GM18873 (cell line): ENCODE measurements around the gene RAB27A.
"Not testable (repeated sequence)": the region's sequence is repeated elsewhere in the genome, so short reads cannot be mapped to it uniquely, and the experiment has no call there.

Source experiments
- ATAC-seq: cut with Tn5 transposase; IDR thresholded peaks from one replicate; pipeline ENCODE4 v1.9.1; 2021; ENCODE audit warnings: mild to moderate bottlenecking, moderate library complexity, moderate number of reproducible peaks; ENCODE audit not compliant: unreplicated experiment, low FRiP score

Gene RAB27A

GRCh38 chr15:55282284-55282833 is 7.3 kb downstream of the RAB27A start:
- ATAC-seq = no peak

DNA sequence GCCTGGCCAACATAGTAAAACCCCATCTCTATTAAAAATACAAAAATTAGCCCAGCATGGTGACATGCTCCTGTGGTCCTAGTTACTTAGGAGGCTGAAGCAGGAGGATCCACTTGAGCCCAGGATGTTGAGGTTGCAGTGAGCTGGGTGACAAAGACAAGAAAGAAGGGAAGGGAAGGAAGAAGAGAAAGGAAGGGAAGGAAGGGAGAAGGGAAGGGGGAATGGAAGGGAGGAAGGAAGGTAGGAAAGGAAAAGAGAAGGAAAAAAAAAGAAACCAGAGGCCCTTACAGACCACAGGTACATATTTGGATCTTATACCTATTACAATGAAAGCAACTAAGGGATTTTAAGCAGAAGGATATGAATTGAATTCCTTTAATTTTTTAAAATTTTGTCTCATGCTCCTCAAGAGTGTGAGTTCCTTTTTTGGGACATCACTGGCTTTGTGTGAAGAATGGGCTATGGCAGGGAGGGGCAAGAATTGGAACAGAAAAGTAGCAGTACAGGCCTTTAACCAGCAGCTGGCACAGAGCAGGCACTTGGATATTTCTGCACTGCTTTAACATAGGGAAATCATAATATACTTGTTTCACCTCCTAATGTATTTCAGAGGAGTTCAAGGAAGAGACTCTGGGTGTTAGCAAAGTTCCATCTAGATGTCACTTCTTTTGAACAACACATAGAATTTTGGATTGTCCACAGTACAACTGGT is 7.9 kb downstream of the RAB27A start:
- ATAC-seq = no peak

GRCh38 chr15:55280589-55280988 is 9.0 kb downstream of the RAB27A start:
- not testable (repeated sequence) for ATAC-seq

DNA sequence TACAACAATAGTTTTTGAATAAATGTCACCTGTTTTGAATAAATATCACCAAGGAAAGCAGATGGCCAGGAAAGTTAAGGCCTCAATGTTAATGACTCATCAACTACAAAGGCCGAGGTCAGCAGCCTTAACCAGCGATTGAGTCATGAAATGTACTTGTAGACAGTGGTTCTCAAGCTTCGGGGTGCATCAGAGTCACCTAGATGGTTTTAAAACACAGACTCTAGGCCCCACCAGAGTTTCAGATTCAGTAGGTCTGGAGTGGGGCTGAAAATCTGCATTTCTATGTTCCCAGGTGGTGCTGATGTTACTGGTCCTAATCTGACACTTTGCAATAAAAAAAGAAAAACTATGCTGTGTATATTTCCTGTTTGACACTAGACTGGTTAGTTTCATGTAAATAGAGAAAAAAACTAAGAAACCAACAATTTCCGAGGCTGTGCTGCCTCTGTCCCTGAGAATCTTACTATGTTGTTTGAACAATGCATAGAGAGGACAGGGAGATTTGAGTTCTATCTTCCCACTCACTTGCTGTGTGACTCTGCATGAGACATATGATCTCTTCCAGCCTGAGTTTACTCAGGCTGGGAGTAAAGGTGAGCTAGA is 9.8 kb downstream of the RAB27A start:
- peak; percentile 83 for ATAC-seq

- no peak for ATAC-seq
Measured at GRCh38 chr15:55279100-55279745, 10.4 kb downstream of the RAB27A start.

DNA sequence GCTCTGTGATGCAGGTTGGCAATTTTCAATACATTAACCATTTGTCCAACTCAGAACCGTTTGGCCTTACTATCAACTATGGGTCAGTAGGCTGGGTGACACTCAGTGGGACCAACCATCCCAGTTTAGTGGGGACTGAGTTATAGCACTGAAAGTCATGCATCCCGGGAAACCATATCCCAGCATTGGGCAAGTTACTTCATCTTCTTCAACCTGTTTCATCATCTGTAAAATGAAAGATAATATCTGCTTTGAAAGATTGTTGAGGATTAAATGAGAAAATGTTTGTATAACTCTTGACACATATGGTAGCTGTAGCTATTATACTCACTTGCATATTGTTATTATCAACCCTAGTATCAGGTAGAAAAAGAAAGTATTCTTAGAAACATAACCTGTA is 11.9 kb downstream of the RAB27A start:
- ATAC-seq = no peak

DNA sequence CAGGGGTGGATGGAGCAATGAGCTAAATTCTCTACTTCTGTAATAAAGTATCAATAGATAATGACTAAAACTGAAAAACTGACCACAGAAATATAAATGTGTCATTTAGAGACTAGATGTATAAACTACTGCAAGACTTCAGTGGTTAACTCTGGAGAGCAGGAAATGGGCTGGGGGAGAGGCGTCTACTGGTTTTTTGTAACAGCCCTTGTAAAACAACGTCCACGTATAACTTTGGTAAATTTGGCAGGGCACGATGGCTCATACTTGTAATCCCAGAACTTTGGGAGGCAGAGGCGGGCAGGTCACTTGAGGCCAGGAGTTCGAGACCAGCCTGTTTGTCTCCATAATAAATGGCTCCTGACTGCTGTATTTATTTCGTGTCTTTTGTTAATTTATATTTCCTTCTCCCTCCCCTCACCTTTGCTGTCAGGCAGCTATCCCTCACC is 12.5 kb downstream of the RAB27A start:
- peak; percentile 44 for ATAC-seq

DNA sequence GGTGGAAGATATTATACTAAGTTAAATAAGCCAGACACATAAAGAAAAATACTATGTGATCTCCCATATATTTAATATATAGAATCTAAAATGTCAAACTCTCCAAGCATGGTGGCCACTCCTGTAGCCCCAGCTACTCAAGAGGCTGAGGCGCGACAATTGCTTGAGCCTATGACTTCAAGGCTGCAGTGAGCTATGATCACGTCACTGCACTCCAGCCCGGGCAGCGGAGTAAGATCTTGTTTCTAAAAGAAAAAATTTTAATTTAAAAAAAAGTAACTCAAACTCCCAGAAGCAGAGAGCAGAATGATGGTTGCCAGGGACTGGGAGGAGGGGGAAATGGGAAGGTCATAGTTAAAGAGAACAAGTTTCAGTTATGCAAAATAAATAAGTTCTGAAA is 13.3 kb downstream of the RAB27A start:
- ATAC-seq = no peak

DNA sequence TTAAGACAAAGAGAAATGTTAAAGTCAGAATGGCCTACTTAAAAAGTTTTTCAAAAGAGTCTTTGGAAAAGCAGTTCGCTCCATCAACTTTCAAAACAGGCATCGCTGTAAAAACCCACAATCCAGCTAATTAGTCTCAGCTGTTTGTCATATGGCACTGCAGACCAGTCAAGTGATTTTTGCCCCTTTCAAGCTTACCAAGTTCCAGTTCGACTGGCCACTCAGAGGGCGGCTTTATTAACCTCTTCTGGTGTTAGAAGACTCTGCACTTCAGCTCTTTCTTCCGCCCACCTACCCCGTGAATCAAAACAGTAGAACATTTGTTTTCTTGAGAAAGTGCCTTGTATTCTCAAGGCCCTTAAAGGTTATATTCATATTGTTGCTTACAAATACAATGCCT is 19.3 kb downstream of the RAB27A start:
- no peak for ATAC-seq

DNA sequence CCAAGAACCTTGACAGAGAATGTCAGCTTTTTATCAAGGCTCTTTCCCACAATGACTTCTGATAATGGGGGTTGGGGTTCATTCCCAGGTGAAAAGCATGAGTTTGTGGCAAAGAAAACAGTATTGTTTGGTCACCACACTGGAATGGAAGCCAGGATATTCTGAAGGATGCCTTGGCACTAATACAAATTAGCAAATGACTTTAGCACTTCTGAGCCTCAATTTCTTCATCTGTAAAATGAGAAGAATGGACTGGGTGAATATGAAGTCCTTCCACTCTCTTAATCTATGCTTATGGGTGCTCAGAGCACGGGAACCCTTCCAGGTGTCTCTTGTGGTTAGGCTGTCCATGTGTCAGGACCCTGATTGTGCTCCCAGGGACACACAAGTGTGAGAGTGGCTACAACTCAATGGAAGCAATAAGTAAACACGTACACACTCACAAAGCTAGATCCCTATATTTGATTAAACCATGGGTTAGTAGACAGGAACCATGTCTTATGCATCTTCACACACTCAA is 21.4 kb downstream of the RAB27A start:
- no peak for ATAC-seq

DNA sequence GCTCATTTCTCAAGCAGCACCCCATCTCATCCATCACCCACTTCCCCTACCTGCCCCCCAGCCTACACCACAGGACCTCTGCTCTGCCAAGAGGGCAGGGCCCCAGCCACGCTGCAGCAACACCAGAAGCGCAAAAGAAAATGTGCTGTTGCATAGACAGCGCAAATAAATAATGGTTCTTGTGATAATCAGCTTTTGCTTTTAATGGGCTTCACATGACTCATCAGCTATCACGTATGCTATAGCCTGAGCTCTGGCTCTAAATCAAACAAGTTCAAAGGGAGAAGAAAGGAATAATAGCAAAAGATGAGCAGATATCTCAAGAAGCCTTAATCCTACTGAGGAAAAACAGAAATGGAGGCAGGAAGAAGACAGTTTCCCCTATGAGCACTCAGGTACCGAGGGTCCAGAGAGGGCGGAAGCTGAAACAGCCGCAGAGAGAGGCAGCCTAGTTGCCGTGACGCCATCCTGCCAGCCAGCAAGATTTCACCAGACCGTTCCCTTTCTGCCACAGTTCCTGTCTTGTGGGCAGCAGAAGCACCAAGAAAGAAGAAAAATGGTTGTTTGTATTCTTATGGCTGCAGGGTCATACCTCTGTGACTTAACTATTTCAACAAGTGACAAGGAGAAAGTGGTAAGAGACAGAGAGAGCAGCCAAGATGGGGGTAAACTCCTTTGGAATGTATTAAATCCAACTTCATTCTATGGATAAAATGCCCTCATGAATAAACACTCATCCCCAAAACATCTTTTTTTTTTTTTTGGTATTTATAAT is 22.0 kb downstream of the RAB27A start:
- peak; percentile 94 for ATAC-seq

DNA sequence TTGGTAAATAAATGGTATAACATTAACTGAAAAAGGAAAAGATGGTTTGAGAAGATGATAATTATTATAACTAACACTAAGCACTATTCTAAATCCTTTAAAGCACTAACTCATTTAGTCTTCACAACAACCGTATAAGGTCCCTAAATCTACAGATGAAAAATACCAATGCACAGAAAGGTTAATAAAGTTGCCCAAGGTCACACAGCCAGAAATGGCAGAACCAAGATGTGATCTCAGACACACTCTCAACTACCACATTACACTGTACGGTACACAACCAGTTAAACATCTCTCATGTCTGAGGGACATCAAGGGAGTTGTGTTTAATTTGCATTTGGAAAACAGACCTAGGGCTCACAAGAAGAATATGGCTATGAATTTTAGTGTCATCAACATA is 23.1 kb downstream of the RAB27A start:
- ATAC-seq = no peak

DNA sequence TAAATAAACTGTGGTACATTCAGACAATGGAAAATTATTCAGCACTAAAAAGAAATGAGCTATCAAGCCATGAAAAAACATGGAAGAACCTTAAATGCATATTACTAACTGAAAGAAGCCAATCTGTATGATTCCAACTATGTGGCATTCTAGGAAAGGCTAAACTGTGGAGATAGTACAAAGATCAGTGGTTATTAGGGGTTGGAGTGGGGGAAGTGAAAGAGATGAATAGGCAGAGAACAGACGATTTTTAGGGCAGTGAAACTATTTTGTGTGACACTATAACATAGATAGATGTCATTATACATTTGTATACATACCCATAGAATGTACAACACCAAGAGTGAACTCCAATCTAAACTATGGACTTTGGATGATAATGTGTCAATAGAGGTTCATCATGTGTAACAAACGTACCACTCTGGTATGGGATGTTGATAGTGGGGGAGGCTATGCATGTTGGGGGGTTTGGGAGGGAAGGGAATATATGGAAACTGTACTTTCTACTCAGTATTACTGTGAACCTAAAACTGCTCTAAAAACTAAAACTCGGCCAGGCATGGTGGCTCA is 29.0 kb downstream of the RAB27A start:
- no peak for ATAC-seq

DNA sequence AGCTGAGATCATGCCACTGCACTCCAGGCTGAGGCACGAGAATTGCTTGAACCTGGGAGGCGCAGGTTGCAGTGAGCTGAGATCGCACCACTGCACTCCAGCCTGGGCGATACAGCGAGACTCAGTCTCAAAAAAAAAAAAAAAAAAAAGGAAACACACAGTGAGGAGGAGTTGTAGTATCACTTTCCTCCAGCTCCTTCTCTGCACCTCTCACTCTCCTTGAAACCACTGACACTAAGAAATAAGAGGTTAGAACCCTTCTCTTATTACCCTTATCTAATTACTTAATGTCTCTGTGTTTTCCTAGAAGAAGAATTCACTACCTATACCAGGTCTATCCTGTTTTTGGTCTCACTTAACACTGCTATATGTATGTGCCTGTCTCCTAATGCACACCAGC is 31.7 kb downstream of the RAB27A start:
- no peak for ATAC-seq

GRCh38 chr15:55257012-55257670 is 32.5 kb downstream of the RAB27A start:
- no peak for ATAC-seq

- no peak for ATAC-seq
Measured at GRCh38 chr15:55256281-55257011, 33.2 kb downstream of the RAB27A start.

DNA sequence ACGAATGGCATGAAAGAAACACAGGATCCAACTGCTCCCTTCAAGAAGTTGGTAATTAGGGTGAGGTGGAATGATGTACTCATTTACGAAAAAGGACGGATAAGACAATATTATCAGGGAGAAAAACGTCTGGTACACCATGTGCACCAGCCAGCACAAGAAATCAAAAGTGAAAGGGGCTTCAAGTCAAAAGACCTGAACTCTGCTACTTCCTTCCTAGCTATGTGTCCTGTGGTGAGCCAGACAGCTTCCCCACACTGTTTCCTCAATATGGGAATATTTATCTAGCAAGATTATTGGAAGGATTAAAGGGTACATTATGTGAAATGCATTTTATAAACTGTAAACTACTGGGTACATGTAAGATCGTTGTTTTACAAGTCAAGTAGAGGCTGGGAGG is 33.9 kb downstream of the RAB27A start:
- no peak for ATAC-seq

DNA sequence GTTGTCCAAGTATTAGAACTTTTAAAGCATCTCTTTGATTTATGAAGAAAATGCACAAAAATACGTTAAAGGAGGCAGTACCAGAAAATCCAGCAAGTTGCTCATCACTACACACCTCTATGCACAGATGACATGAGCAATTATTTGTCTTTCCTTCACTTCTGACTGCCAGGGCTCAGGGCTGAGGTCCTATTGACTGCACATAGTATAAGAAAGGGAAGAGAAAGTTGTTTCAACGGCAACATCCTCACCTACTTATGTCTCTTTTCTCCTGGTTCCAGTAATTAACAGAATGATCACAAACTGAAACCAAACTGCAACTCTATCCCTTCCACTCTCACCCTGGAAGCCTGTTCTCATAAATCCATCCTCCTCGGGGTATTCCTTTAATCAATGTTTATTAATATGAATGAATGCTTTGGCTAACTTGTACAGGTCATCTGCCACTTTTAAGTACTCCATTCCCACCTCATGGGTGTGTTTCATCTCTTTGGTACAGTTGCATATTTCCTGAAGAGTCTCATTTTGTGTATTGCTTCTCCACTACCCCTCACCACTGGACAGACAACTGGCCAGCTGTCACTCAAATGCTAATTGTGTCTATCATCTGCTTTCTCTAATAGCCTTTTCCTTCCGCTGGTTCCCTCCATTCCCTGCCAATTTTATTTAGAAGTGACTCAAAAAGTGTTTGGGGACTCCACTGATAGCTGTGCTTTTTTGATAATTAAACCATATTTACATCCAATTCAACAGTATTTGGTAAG is 34.5 kb downstream of the RAB27A start:
- no peak for ATAC-seq
